ENCODE measurements around the gene ALDH1L2. TPM values are rescaled to one million over a fixed set of nuclear protein-coding genes. Genes with fewer than 3 reads are reported as not detected.

Gene ALDH1L2
- total RNA-seq, 1 donor: 55.4 TPM

DNA sequence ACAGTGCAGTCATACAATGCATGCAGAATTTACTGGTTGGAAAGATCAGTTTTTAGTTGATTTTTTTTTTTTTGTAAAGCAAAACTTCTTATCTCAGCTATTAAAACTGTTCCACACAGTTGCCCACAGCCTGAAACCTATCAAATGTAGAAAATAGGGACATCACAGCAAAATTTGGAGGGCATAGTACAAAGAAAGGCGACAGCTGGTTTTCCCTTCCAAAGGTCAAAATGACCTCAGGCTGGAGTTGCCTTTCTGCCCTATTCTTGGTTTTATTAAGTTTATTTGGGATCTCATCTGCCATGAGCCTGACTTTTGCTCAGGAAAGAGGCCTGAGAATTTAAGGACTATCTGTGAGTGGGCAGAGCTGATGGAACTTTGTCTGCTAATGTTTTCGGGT lies 69.7 kb downstream of the ALDH1L2 start:
- no peak overlapping the region for H3K4me3 ChIP-seq (ENCODE audit: insufficient read depth, low read length)
- no peaks in the 10 kb centered on the region for H3K27me3 ChIP-seq (ENCODE audit: insufficient read depth, low read length)
- H4K20me1 ChIP-seq (ENCODE audit: insufficient read depth, low read length): no peaks in the 10 kb centered on the region
- DNase-seq (ENCODE audit: insufficient read length, low spot score, missing footprints): no peak
- H3K36me3 ChIP-seq (ENCODE audit: insufficient read depth, low read length): peaks cover 12% of the 10 kb centered on the region
- peaks cover 3% of the 10 kb centered on the region for H3K9me3 ChIP-seq (ENCODE audit: low read depth, low read length)
- H3K79me2 ChIP-seq (ENCODE audit: insufficient read depth, low read length): no peaks in the 10 kb centered on the region
- H3K27ac ChIP-seq (ENCODE audit: low read depth, low read length): no peak overlapping the region
- no peak overlapping the region for H3K4me2 ChIP-seq (ENCODE audit: insufficient read depth, low read length)
- H3K4me1 ChIP-seq (ENCODE audit: insufficient read depth, low read length): no peaks in the 10 kb centered on the region
- no peak for TF ChIP-seq CTCF (IDR thresholded peaks at IDR 0.05; ENCODE audit: extremely low read depth, low read depth, low read length)
- no peak overlapping the region for H2AFZ ChIP-seq (ENCODE audit: low read length)

DNA sequence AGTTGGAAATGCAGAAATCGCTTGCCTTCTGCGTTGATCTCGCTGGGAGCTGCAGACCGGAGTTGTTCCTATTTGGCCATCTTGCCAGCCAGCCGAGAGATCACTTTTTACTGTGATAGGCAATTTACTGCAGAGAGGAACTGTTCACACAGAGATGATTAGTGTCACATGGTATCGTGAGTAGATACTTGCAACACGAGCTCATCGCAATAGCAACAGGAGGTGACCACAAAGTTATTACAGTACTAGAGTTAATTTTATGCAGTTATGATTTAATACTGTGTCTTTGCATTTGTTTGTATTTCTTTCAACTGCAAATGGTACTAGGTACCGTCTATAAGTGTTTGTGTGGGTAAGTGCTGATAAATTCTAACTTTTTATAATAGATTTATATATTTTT lies 70.4 kb downstream of the ALDH1L2 start:
- peaks cover 12% of the 10 kb centered on the region for H3K36me3 ChIP-seq (ENCODE audit: insufficient read depth, low read length)
- DNase-seq (ENCODE audit: insufficient read length, low spot score, missing footprints): no peak
- no peaks in the 10 kb centered on the region for H3K79me2 ChIP-seq (ENCODE audit: insufficient read depth, low read length)
- no peak overlapping the region for H2AFZ ChIP-seq (ENCODE audit: low read length)
- H3K4me3 ChIP-seq (ENCODE audit: insufficient read depth, low read length): no peak overlapping the region
- H3K9me3 ChIP-seq (ENCODE audit: low read depth, low read length): peaks cover 3% of the 10 kb centered on the region
- no peak overlapping the region for H3K4me2 ChIP-seq (ENCODE audit: insufficient read depth, low read length)
- H3K27me3 ChIP-seq (ENCODE audit: insufficient read depth, low read length): no peaks in the 10 kb centered on the region
- no peak overlapping the region for H3K27ac ChIP-seq (ENCODE audit: low read depth, low read length)
- no peak for TF ChIP-seq CTCF (IDR thresholded peaks at IDR 0.05; ENCODE audit: extremely low read depth, low read depth, low read length)
- H3K4me1 ChIP-seq (ENCODE audit: insufficient read depth, low read length): no peaks in the 10 kb centered on the region
- H4K20me1 ChIP-seq (ENCODE audit: insufficient read depth, low read length): no peaks in the 10 kb centered on the region

DNA sequence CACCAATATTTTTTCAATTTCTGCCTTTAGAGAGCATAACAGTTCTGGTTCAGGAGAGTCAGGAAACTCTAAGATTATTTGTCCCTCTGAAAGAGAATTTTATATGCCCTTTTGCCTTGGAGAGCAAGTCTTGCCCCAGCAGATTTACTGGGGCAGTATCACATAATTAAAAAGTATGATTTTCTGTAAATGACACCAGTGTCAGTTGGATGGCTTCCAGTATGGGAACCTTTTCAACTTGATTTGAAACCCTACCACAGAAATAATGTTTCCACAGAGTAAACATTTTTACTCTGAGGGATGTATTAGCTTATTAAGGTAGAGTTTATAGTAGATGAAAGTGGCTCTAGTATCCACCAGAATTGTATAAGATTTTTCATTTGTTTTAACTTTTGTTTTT lies 82.8 kb downstream of the ALDH1L2 start:
- H3K4me1 ChIP-seq (ENCODE audit: insufficient read depth, low read length): no peaks in the 10 kb centered on the region
- no peak overlapping the region for H3K4me2 ChIP-seq (ENCODE audit: insufficient read depth, low read length)
- H3K27ac ChIP-seq (ENCODE audit: low read depth, low read length): no peak overlapping the region
- no peak overlapping the region for H2AFZ ChIP-seq (ENCODE audit: low read length)
- no peak overlapping the region for H3K4me3 ChIP-seq (ENCODE audit: insufficient read depth, low read length)
- peaks cover 2% of the 10 kb centered on the region for H3K36me3 ChIP-seq (ENCODE audit: insufficient read depth, low read length)
- no peaks in the 10 kb centered on the region for H3K79me2 ChIP-seq (ENCODE audit: insufficient read depth, low read length)
- no peaks in the 10 kb centered on the region for H3K27me3 ChIP-seq (ENCODE audit: insufficient read depth, low read length)
- H4K20me1 ChIP-seq (ENCODE audit: insufficient read depth, low read length): peaks cover 3% of the 10 kb centered on the region
- TF ChIP-seq CTCF (IDR thresholded peaks at IDR 0.05; ENCODE audit: extremely low read depth, low read depth, low read length): no peak
- DNase-seq (ENCODE audit: insufficient read length, low spot score, missing footprints): no peak
- no peaks in the 10 kb centered on the region for H3K9me3 ChIP-seq (ENCODE audit: low read depth, low read length)

DNA sequence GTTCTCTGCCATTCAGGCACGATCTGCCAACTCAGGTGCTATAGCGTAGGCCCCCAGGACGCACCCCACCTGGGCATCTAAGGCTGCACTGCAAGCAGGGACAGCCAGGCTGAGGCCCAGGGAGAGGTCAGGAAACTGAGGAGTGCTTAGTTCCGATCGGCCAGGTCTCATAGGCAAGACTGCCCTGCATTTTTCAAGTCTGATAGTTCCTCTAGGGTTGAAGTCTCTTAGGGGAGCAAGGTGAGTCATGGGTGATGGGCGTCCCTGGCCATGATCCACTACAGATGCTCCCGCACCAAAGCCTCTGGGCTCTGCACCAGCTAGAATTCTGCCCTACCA lies 84.9 kb downstream of the ALDH1L2 start:
- no peaks in the 10 kb centered on the region for H3K9me3 ChIP-seq (ENCODE audit: low read depth, low read length)
- no peak overlapping the region for H2AFZ ChIP-seq (ENCODE audit: low read length)
- no peak for TF ChIP-seq CTCF (IDR thresholded peaks at IDR 0.05; ENCODE audit: extremely low read depth, low read depth, low read length)
- no peak overlapping the region for H3K4me3 ChIP-seq (ENCODE audit: insufficient read depth, low read length)
- peaks cover 3% of the 10 kb centered on the region for H4K20me1 ChIP-seq (ENCODE audit: insufficient read depth, low read length)
- H3K4me2 ChIP-seq (ENCODE audit: insufficient read depth, low read length): no peak overlapping the region
- no peak for DNase-seq (ENCODE audit: insufficient read length, low spot score, missing footprints)
- H3K27me3 ChIP-seq (ENCODE audit: insufficient read depth, low read length): no peaks in the 10 kb centered on the region
- H3K4me1 ChIP-seq (ENCODE audit: insufficient read depth, low read length): no peaks in the 10 kb centered on the region
- no peak overlapping the region for H3K27ac ChIP-seq (ENCODE audit: low read depth, low read length)
- peaks cover 12% of the 10 kb centered on the region for H3K36me3 ChIP-seq (ENCODE audit: insufficient read depth, low read length)
- H3K79me2 ChIP-seq (ENCODE audit: insufficient read depth, low read length): no peaks in the 10 kb centered on the region

Measured in osteoblast (primary cell).